22Rv1 (cell line): ENCODE results near the gene BATF3.

Source experiments
- CTCF ChIP-seq: fragments of 450-650 bp; IDR thresholded peaks from 2 replicates; pipeline ENCODE4 v1.5.1; 2017; ENCODE audit warnings: mild to moderate bottlenecking
- ZFX ChIP-seq: fragments of 450-650 bp; IDR thresholded peaks from 2 replicates; pipeline ENCODE4 v1.6.1; 2017; ENCODE audit warnings: antibody characterized with exemption, borderline replicate concordance

- TF ChIP-seq CTCF (no peak), ZFX (no peak)
These were observed 27.9 kb upstream of the BATF3 start for GRCh38 chr1:212727386-212728181.
